ENCODE results near the gene F2. TPM values are rescaled to one million over a fixed set of nuclear protein-coding genes. Genes with fewer than 3 reads are reported as not detected.
A peak's percentile ranks its signal among the peaks of the same experiment; 100 is the strongest.

F2 gene
- total RNA-seq, 4 donors from 2014 or later = 0.19 TPM; not detected in 3

GRCh38 chr11:46673713-46674462 lies 45.1 kb upstream of the F2 start:
- Histone ChIP-seq H3K36me3 (peaks cover 29 to 77% (median 34%) of the 10 kb centered on the region in 3 donors), H3K4me3 (no peak overlapping the region), H3K27ac (peak overlapping the region in 3 of 4 donors; percentile 84 to 90 (median 87)), H3K27me3 (no peaks in the 10 kb centered on the region), H3K9me3 (no peaks in the 10 kb centered on the region), H3K4me1 (peaks cover 33 to 78% (median 34%) of the 10 kb centered on the region in 3 donors)
- no peak for TF ChIP-seq CTCF (IDR thresholded peaks at IDR 0.05)
- no peak for TF ChIP-seq POLR2A (IDR thresholded peaks at IDR 0.05)
- WGBS, 2 donors = 35 to 70% methylated on average over 2 to 6 of the region's 6 CpGs
- intact Hi-C loops (cut with DNase I) = no loop called here
- DNase-seq = no peak

GRCh38 chr11:46674463-46675287 lies 44.3 kb upstream of the F2 start:
- intact Hi-C loops (cut with DNase I) = no loop called here
- WGBS, 2 donors = 28 to 39% methylated on average over 6 to 8 of the region's 12 CpGs
- H3K36me3 ChIP-seq = peaks cover 37 to 77% (median 39%) of the 10 kb centered on the region in 3 donors
- no peak for DNase-seq
- H3K9me3 ChIP-seq = no peaks in the 10 kb centered on the region
- H3K4me1 ChIP-seq = peaks cover 33 to 74% (median 34%) of the 10 kb centered on the region in 3 donors
- TF ChIP-seq POLR2A (IDR thresholded peaks at IDR 0.05) (no peak), CTCF (IDR thresholded peaks at IDR 0.05) (no peak)
- no peaks in the 10 kb centered on the region for H3K27me3 ChIP-seq
- no peak overlapping the region for H3K4me3 ChIP-seq
- H3K27ac ChIP-seq = peak overlapping the region; percentile 77 to 90 (median 86)

GRCh38 chr11:46675288-46675851 lies 43.6 kb upstream of the F2 start:
- peaks cover 43 to 77% (median 44%) of the 10 kb centered on the region in 3 donors for H3K36me3 ChIP-seq
- H3K9me3 ChIP-seq = no peaks in the 10 kb centered on the region
- 0 to 31% methylated on average over 2 to 3 of the region's 4 CpGs for WGBS, 2 donors
- intact Hi-C loops (cut with DNase I) = no loop called here
- H3K4me3 ChIP-seq = no peak overlapping the region
- TF ChIP-seq POLR2A (IDR thresholded peaks at IDR 0.05) (no peak), CTCF (IDR thresholded peaks at IDR 0.05) (peak in 3 of 6 experiments; percentile 15 to 52 (median 24))
- peaks cover 33 to 68% (median 34%) of the 10 kb centered on the region in 3 donors for H3K4me1 ChIP-seq
- no peaks in the 10 kb centered on the region for H3K27me3 ChIP-seq
- DNase-seq = no peak
- peak overlapping the region; percentile 77 to 90 (median 86) for H3K27ac ChIP-seq

- TF ChIP-seq CTCF (IDR thresholded peaks at IDR 0.05) (no peak), POLR2A (IDR thresholded peaks at IDR 0.05) (no peak)
- 57 to 71% methylated on average over 7 of the region's 7 CpGs for WGBS, 2 donors
- Histone ChIP-seq H3K9me3 (no peaks in the 10 kb centered on the region), H3K27me3 (no peaks in the 10 kb centered on the region), H3K36me3 (peaks cover 48 to 77% (median 48%) of the 10 kb centered on the region in 3 donors), H3K4me3 (no peak overlapping the region), H3K4me1 (peaks cover 30 to 63% (median 34%) of the 10 kb centered on the region in 3 donors), H3K27ac (peak overlapping the region; percentile 77 to 90 (median 86))
- no peak for DNase-seq
- intact Hi-C loops (cut with DNase I) = no loop called here
Observed at GRCh38 chr11:46675949-46676348, 43.1 kb upstream of the F2 start.

Measured in esophagus squamous epithelium (tissue), 5 donors.